ENCODE results near the gene PAX5. TPM values are rescaled to one million over a fixed set of nuclear protein-coding genes. Genes with fewer than 3 reads are reported as not detected.

Gene PAX5
- total RNA-seq, 2 donors from 2014 or later, result 0.52 TPM; not detected in 1

DNA sequence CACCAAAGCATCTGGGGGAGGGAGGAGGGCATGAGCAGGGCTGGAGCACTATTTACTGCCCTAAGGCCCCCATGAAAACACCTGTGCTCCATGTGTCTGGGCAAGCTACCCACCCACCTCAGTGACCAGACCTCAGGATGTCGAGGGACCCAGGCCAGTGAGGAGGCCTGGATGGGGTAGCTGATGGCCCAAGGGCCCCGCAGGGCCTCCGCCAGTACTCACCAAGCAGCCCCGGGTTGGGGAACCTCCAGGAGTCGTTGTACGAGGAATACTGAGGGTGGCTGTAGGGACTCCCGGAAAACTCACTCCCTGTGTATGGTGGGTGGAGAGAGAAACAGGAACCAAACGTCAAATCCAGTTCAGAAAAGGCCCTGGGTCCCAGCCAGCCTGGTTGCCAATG lies 187.4 kb downstream of the PAX5 start:
- no peak overlapping the region for H3K27ac ChIP-seq
- no peaks in the 10 kb centered on the region for H3K9me3 ChIP-seq
- WGBS, 2 donors, result 80 to 83% methylated on average over 8 of the region's 8 CpGs
- no peak for ATAC-seq
- DNase-seq, result no peak
- H3K4me3 ChIP-seq, result no peak overlapping the region
- TF ChIP-seq CTCF (IDR thresholded peaks at IDR 0.05), result no peak
- TF ChIP-seq POLR2A (IDR thresholded peaks at IDR 0.05), result no peak
- H3K4me1 ChIP-seq, result no peaks in the 10 kb centered on the region
- intact Hi-C loops (cut with DNase I), result no loop called here
- no peaks in the 10 kb centered on the region for H3K36me3 ChIP-seq (replicated peaks in 1 of 2; ENCODE audit: insufficient read depth in 1 of 2, low read depth in 2 of 2)
- no peaks in the 10 kb centered on the region for H3K27me3 ChIP-seq

DNA sequence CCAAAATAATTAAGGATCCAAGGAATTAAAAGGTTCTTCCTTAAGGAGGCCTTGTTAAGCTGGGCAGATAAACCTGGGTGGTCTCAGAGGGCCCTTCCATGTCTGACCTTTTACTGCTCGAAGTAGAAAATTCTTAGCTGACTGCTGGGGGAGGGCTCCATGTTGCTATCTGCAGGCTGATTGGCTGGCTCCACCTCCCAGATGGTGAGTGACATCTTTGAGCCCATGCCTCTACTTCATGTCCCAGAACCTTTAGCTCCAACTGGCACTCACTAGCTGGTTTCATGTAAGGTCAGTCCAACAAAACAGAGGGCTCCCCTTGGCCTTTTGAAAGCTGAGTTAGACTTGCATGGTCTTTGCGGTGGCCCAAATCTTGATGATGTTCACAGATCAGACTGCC lies 188.2 kb downstream of the PAX5 start:
- intact Hi-C loops (cut with DNase I), result no loop called here
- no peak overlapping the region for H3K4me3 ChIP-seq
- H3K9me3 ChIP-seq, result no peaks in the 10 kb centered on the region
- H3K27ac ChIP-seq, result no peak overlapping the region
- H3K27me3 ChIP-seq, result no peaks in the 10 kb centered on the region
- no peaks in the 10 kb centered on the region for H3K4me1 ChIP-seq
- DNase-seq (no peak), ATAC-seq (no peak)
- TF ChIP-seq CTCF (IDR thresholded peaks at IDR 0.05), result no peak
- no peak for TF ChIP-seq POLR2A (IDR thresholded peaks at IDR 0.05)
- whole genome bisulfite sequencing, 2 donors, result 85 to 98% methylated on average over 1 to 2 of the region's 2 CpGs
- H3K36me3 ChIP-seq (replicated peaks in 1 of 2; ENCODE audit: insufficient read depth in 1 of 2, low read depth in 2 of 2), result no peaks in the 10 kb centered on the region

- Histone ChIP-seq H3K27ac (no peak overlapping the region), H3K36me3 (replicated peaks in 1 of 2; ENCODE audit: insufficient read depth in 1 of 2, low read depth in 2 of 2) (no peaks in the 10 kb centered on the region), H3K4me1 (no peaks in the 10 kb centered on the region), H3K9me3 (no peaks in the 10 kb centered on the region), H3K27me3 (no peaks in the 10 kb centered on the region), H3K4me3 (no peak overlapping the region)
- DNase-seq (no peak), ATAC-seq (no peak)
- intact Hi-C loops (cut with DNase I), result no loop called here
- 75% methylated on average over 1 of the region's 1 CpG; no CpG with 5 or more reads in 1 of the 2 donors for WGBS, 2 donors
- no peak for TF ChIP-seq CTCF (IDR thresholded peaks at IDR 0.05)
- TF ChIP-seq POLR2A (IDR thresholded peaks at IDR 0.05), result no peak
Observed at GRCh38 chr9:36844961-36845360, 189.1 kb downstream of the PAX5 start.

DNA sequence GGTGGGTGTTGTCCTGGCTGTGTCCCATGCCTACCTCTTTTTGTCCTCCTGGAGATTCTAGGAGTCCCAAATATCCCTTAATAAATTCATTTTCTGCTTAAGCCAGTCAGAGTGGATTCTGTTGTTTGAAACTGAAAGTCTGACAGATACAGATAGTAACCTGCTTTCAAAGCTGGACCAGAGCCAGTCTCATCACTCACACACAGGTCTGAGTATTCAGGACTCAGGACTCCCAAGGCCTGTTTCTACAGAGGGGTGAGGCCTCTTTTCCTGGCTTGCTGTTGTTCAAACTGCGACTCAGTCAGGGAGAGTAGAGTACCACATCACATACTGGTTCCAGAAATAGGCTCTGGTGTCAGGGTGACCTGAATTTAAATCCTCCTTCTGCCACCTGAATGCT lies 190.1 kb downstream of the PAX5 start:
- H3K9me3 ChIP-seq, result no peaks in the 10 kb centered on the region
- ATAC-seq, result no peak
- H3K4me3 ChIP-seq, result no peak overlapping the region
- intact Hi-C loops (cut with DNase I), result no loop called here
- no peak for DNase-seq
- H3K27ac ChIP-seq, result no peak overlapping the region
- no peaks in the 10 kb centered on the region for H3K4me1 ChIP-seq
- H3K27me3 ChIP-seq, result no peaks in the 10 kb centered on the region
- no peaks in the 10 kb centered on the region for H3K36me3 ChIP-seq (replicated peaks in 1 of 2; ENCODE audit: insufficient read depth in 1 of 2, low read depth in 2 of 2)
- WGBS, 2 donors, result 67 to 80% methylated on average over 1 of the region's 1 CpG
- TF ChIP-seq CTCF (IDR thresholded peaks at IDR 0.05) (no peak), POLR2A (IDR thresholded peaks at IDR 0.05) (no peak)
